Right cardiac atrium (tissue), 5 donors: ENCODE measurements around the gene DOK7. TPM values are rescaled to one million over a fixed set of nuclear protein-coding genes. Genes with fewer than 3 reads are reported as not detected.
A peak's percentile ranks its signal among the peaks of the same experiment; 100 is the strongest.

Experiments used
- ATAC-seq, 2 donors: fragments of 200-7000 bp; cut with Tn5 transposase; one replicate each; pipeline versions ENCODE4 v1.8.0 to v1.9.1; 2020; ENCODE audit warnings: moderate library complexity in 2 of 2, mild to moderate bottlenecking in 1 of 2
- DNase-seq, 3 donors: peaks; one replicate each; pipeline ENCODE4 v3.0.0-alpha.2; 2020
- H3K27ac ChIP-seq: one replicate; pipeline ENCODE4 v1.5.1; 2013; ENCODE audit warnings: mild to moderate bottlenecking, low read length, control low read depth, moderate library complexity
- H3K27me3 ChIP-seq: one replicate; pipeline ENCODE4 v1.6.1; 2013; ENCODE audit not compliant: control insufficient read depth, insufficient read depth
- H3K4me1 ChIP-seq: one replicate; pipeline ENCODE4 v1.6.1; 2013; ENCODE audit warnings: low read length; ENCODE audit not compliant: control insufficient read depth, insufficient read depth
- H3K4me3 ChIP-seq: one replicate; pipeline ENCODE4 v1.5.1; 2013; ENCODE audit warnings: low read length, control low read depth
- H3K9me3 ChIP-seq: one replicate; pipeline ENCODE4 v1.6.1; 2013; ENCODE audit warnings: low read length; ENCODE audit not compliant: control insufficient read depth
- WGBS: extraction: QIAGEN DNeasy Blood & Tissue Kit; methylation state at CpG from one replicate; pipeline ENCODE4 v1.1.7; 2013; 5-methylcytosine and 5-hydroxymethylcytosine counted together
- intact Hi-C, 4 donors: fragments of 100-400 bp; cut with DNase I; formaldehyde crosslinking; loops; one replicate each; pipeline versions ENCODE4 v1.11.0 to v1.14.0; 2022 to 2023
- polyA plus RNA-seq: library from polyadenylated mRNA; stranded (reverse); fragments of 200-250 nt; gene quantifications from one replicate; pipeline ENCODE4 v1.2.3, GENCODE V29; 2013
- total RNA-seq, 4 donors: library from RNA; stranded (reverse); fragmentation: NEBNext Ultra II Directional; extraction: Animal tissue kit (Norgen Biotek cat#: 25700); gene quantifications; one replicate each; pipeline ENCODE4 v1.2.1, GENCODE V29; 2021
- donor health status: healthy with polysubstance abuse.
- donor health status: DM: no; HTN: yes; CAD: no.
- donor health status: DM: no; HTN: no; CAD: no.
- donor health status: DM: no; HTN: yes; CAD: no; lungs with severe emphysema.
- donor health status: DM: yes; HTN: yes; CAD: no.

Gene DOK7
- total and polyA plus RNA-seq, 5 donors, result 28.9 to 40.0 (median 35.4) TPM

- no peak overlapping the region for H3K4me3 ChIP-seq
- ATAC-seq (no peak), DNase-seq (no peak)
- H3K9me3 ChIP-seq, result no peaks in the 10 kb centered on the region
- intact Hi-C loops, result no loop called here
- no peaks in the 10 kb centered on the region for H3K27me3 ChIP-seq
- no peak overlapping the region for H3K27ac ChIP-seq
- WGBS, result 91% methylated on average over 17 of the region's 17 CpGs
- no peaks in the 10 kb centered on the region for H3K4me1 ChIP-seq
Observed at GRCh38 chr4:3427706-3428446, 35.2 kb upstream of the DOK7 start.

DNA sequence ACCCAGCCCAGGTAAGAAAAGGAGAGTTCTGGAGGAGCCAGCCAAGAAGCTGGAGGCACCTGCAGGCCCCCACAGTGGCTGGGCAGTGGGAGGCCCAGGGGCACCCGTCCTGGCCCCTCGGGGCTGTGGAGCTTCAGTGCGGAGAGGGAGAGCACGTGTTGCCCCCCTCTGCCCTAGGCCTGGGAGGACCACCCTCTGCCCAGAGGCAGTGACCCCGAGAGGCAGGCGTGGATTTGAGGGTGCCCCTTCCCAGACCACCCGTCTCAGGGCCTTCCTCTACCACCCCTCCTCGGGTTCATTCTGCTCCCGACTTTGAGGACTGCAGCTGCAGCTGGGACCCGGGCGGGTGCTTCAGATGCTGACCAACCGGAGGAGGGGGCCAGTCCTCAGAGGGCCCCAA lies 33.5 kb upstream of the DOK7 start:
- Histone ChIP-seq H3K27ac (no peak overlapping the region), H3K4me3 (no peak overlapping the region), H3K9me3 (no peaks in the 10 kb centered on the region), H3K27me3 (no peaks in the 10 kb centered on the region), H3K4me1 (no peaks in the 10 kb centered on the region)
- DNase-seq (peak in 2 of 3 donors; percentile 12 to 44), ATAC-seq (no peak)
- WGBS, result 93% methylated on average over 12 of the region's 12 CpGs
- intact Hi-C loops, result no loop called here

- DNase-seq, result peak in 2 of 3 donors; percentile 32 to 61
- H3K4me3 ChIP-seq, result no peak overlapping the region
- intact Hi-C loops, result no loop called here
- H3K9me3 ChIP-seq, result no peaks in the 10 kb centered on the region
- no peak for ATAC-seq
- 74% methylated on average over 21 of the region's 21 CpGs for whole genome bisulfite sequencing
- H3K27ac ChIP-seq, result no peak overlapping the region
- H3K27me3 ChIP-seq, result no peaks in the 10 kb centered on the region
- H3K4me1 ChIP-seq, result no peaks in the 10 kb centered on the region
Observed at GRCh38 chr4:3430524-3430923, 32.6 kb upstream of the DOK7 start.

GRCh38 chr4:3431446-3431993 lies 31.6 kb upstream of the DOK7 start:
- Histone ChIP-seq H3K9me3 (no peaks in the 10 kb centered on the region), H3K27me3 (no peaks in the 10 kb centered on the region), H3K27ac (no peak overlapping the region), H3K4me3 (no peak overlapping the region), H3K4me1 (no peaks in the 10 kb centered on the region)
- DNase-seq, result peak in 2 of 3 donors; percentile 46 to 53
- intact Hi-C loops, result no loop called here
- 89% methylated on average over 28 of the region's 28 CpGs for WGBS
- ATAC-seq, result no peak

DNA sequence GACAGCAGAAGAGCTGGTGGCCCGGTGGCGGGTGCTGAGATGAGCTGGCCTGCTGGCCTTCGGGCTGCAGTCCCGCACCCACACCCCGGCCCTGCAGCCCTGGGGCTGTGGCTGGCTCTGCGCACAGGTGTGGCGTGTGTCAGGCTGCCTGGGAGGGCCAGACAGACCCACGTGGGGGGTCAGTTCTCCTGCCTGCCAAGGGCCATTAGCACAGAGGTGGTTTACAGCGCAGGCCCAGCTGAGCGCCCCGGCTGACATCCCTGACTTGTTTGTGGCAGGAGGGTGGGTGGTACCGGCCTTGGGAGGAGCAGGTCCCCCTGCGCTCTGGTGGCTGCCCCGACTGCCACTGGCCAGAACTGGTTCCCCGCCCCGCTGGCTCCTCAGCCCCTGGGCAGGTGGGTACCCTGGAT lies 30.7 kb upstream of the DOK7 start:
- DNase-seq, result peak in 2 of 3 donors; percentile 3 to 43
- H3K4me3 ChIP-seq, result no peak overlapping the region
- H3K4me1 ChIP-seq, result no peaks in the 10 kb centered on the region
- intact Hi-C loops, result no loop called here
- ATAC-seq, result no peak
- H3K27me3 ChIP-seq, result no peaks in the 10 kb centered on the region
- WGBS, result 92% methylated on average over 16 of the region's 16 CpGs
- H3K9me3 ChIP-seq, result no peaks in the 10 kb centered on the region
- no peak overlapping the region for H3K27ac ChIP-seq

GRCh38 chr4:3433138-3433869 lies 29.8 kb upstream of the DOK7 start:
- intact Hi-C loops, result no loop called here
- no peak overlapping the region for H3K4me3 ChIP-seq
- WGBS, result 94% methylated on average over 32 of the region's 32 CpGs
- H3K9me3 ChIP-seq, result no peaks in the 10 kb centered on the region
- DNase-seq, result peak in 2 of 3 donors; percentile 37 to 57
- H3K27ac ChIP-seq, result no peak overlapping the region
- no peaks in the 10 kb centered on the region for H3K4me1 ChIP-seq
- no peak for ATAC-seq
- H3K27me3 ChIP-seq, result no peaks in the 10 kb centered on the region

DNA sequence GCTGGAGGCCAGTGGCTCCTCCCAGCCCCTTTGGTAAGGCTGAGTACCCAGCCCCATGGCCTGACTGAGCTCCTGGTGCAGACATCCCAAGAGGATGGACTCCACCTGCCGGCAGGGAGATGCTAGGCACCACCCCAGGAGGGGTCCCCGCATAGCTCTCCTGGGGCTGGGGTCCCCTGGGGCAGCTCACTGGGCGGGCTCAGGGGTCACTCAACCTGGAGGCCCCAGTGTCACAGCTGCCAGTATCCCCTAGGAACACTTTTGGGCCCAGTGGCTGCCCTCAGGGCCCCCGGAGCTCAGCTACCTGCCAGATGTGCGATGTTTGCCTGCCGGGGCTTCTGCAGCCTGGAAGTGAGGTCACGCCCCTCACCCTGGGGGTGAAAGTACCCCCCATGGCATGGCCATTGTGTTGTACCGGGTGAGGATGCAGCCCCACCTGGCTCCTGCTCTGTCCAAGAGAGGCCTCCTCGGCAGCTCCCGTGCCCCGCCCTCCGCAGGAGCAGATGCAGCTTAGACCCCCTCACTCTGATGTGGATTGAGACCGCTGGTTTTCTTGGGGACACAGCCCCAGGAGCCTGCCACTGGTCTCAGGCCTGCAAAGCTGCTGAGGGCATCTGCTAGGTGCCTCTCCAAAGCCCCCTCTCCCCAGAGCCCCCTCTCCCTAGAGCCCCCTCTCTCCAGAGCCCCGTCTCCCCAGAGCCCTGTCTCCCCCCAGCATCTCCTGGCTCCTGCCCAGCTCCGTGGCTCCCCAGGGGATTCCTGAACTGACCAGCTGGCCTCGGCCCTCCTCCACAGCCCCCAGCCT lies 28.0 kb upstream of the DOK7 start:
- intact Hi-C loops, result no loop called here
- H3K9me3 ChIP-seq, result no peaks in the 10 kb centered on the region
- no peaks in the 10 kb centered on the region for H3K4me1 ChIP-seq
- H3K27me3 ChIP-seq, result no peaks in the 10 kb centered on the region
- WGBS, result 72% methylated on average over 16 of the region's 16 CpGs
- no peak for ATAC-seq
- peak in 2 of 3 donors; percentile 42 to 58 for DNase-seq
- H3K4me3 ChIP-seq, result no peak overlapping the region
- no peak overlapping the region for H3K27ac ChIP-seq

GRCh38 chr4:3435686-3435956 lies 27.5 kb upstream of the DOK7 start:
- ATAC-seq (no peak), DNase-seq (peak in 1 of 3 donors; percentile 37)
- Histone ChIP-seq H3K4me1 (no peaks in the 10 kb centered on the region), H3K9me3 (no peaks in the 10 kb centered on the region), H3K27me3 (no peaks in the 10 kb centered on the region), H3K27ac (no peak overlapping the region), H3K4me3 (no peak overlapping the region)
- intact Hi-C loops, result no loop called here
- WGBS, result 78% methylated on average over 4 of the region's 4 CpGs

DNA sequence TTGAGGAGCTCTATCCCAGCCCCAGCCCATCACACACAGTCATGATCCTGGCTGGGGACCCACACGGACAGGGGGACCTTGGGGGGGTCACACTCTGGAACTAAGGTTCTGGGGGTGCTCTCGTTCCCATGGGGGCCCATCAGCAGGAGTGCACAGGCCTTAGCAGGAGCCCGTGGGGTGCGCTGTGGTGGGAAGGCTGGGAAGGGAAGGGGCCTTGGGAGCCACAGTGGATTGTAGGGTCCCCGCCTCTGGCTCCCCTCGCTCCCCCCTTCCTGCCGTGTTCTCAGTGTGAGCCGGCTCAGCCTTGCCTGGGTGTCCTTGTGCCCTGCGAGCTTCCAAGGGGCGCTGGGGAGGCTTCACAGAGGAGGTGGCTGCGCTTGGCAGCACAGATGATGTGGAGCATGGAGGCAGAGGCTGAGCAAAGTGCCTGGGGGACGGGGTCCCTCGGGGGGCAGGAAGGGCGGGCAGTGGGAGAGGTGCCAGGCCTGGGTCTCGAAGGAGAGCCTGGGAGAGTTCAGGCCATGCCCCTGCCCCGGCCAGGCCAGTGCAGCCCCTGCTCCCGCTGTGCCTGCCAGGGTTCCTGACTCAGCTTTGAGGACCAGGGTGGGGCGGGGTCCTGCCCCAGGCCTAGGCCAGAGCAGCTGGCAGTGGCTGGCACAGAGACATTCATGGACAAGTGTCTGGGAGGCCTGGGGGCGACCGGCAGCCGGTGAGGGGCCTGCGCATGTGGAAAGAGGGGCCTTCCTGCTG lies 26.9 kb upstream of the DOK7 start:
- Histone ChIP-seq H3K27ac (no peak overlapping the region), H3K9me3 (no peaks in the 10 kb centered on the region), H3K4me3 (no peak overlapping the region), H3K4me1 (no peaks in the 10 kb centered on the region), H3K27me3 (no peaks in the 10 kb centered on the region)
- WGBS, result 84% methylated on average over 22 of the region's 22 CpGs
- ATAC-seq (no peak), DNase-seq (peak in 2 of 3 donors; percentile 47 to 57)
- intact Hi-C loops, result no loop called here

GRCh38 chr4:3436798-3437581 lies 26.1 kb upstream of the DOK7 start:
- intact Hi-C loops, result no loop called here
- WGBS, result 84% methylated on average over 19 of the region's 19 CpGs
- no peaks in the 10 kb centered on the region for H3K4me1 ChIP-seq
- DNase-seq, result peak in 2 of 3 donors; percentile 56 to 58
- no peaks in the 10 kb centered on the region for H3K27me3 ChIP-seq
- no peak overlapping the region for H3K27ac ChIP-seq
- peak; percentile 29 to 51 for ATAC-seq
- H3K4me3 ChIP-seq, result no peak overlapping the region
- H3K9me3 ChIP-seq, result no peaks in the 10 kb centered on the region
